SK-N-SH (cell line): ENCODE measurements around the gene S100A6. TPM values are rescaled to one million over a fixed set of nuclear protein-coding genes. Genes with fewer than 3 reads are reported as not detected.

Experiments
- CTCF ChIA-PET: fragments of 300-600, 350-600 bp; formaldehyde crosslinking; extraction: SDS; loops from one replicate; lab custom pipeline; 2021; lab: Yijun Ruan, JAX
- POLR2A ChIA-PET: fragments of 350-600 bp; sonication (Branson Sonifier 250); formaldehyde crosslinking; extraction: SDS; loops from one replicate; lab custom pipeline; 2020; ENCODE audit warnings: antibody characterized with exemption, inconsistent platforms; lab: Yijun Ruan, JAX
- DNase-seq: peaks from one replicate; pipeline ENCODE4 v3.0.0; 2012
- H2AFZ ChIP-seq: fragments of 200-600 bp; sonication (generic); 2 replicates; pipeline ENCODE4 v1.8.1; 2016; ENCODE audit warnings: antibody characterized with exemption, mild to moderate bottlenecking, low read depth
- H3F3A ChIP-seq: fragments of 200-600 bp; sonication (generic); replicated peaks from 2 replicates; pipeline ENCODE3; 2016; ENCODE audit warnings: antibody characterized with exemption, mild to moderate bottlenecking; ENCODE audit not compliant: insufficient read depth
- H3K27ac ChIP-seq, 2 experiments: fragments of 200-500 bp in 1 of 2; fragments of 200-600 bp in 1 of 2; sonication (Bioruptor generic) in 1 of 2; sonication (generic), shearing (Covaris generic) in 1 of 2; 2 replicates each; pipeline versions ENCODE4 v1.5.1 to v1.6.1; 2014 to 2016; ENCODE audit warnings: low read depth in 2 of 2, inconsistent platforms in 1 of 2, low read length in 1 of 2, mild to moderate bottlenecking in 1 of 2, mixed read lengths in 1 of 2
- H3K27me3 ChIP-seq: fragments of 200-600 bp; sonication (generic), shearing (Covaris generic); 2 replicates; pipeline ENCODE4 v1.6.1; 2016; ENCODE audit warnings: mixed run types; ENCODE audit not compliant: insufficient read depth
- H3K36me3 ChIP-seq, 2 experiments: fragments of 200-500 bp in 1 of 2; fragments of 200-600 bp in 1 of 2; sonication (Bioruptor generic) in 1 of 2; sonication (generic) in 1 of 2; replicated peaks in 1 of 2; 2 replicates each; pipeline versions ENCODE3 to v1.5.1; 2014 to 2016; ENCODE audit warnings: low read length in 1 of 2, mild to moderate bottlenecking in 1 of 2; ENCODE audit not compliant: insufficient read depth in 2 of 2, control insufficient read depth in 1 of 2
- H3K4me1 ChIP-seq, 2 experiments: fragments of 200-500 bp in 1 of 2; fragments of 200-600 bp in 1 of 2; sonication (Bioruptor generic) in 1 of 2; sonication (generic), shearing (Covaris generic) in 1 of 2; 2 replicates each; pipeline versions ENCODE4 v1.5.1 to v1.6.1; 2014 to 2016; ENCODE audit warnings: low read depth in 1 of 2, low read length in 1 of 2, mixed run types in 1 of 2; ENCODE audit not compliant: insufficient read depth in 2 of 2, control insufficient read depth in 1 of 2
- H3K4me2 ChIP-seq: fragments of 200-600 bp; sonication (generic), shearing (Covaris generic); 2 replicates; pipeline ENCODE4 v1.6.1; 2017; ENCODE audit warnings: mixed run types
- H3K4me3 ChIP-seq, 2 experiments: fragments of 200-500 bp in 1 of 2; fragments of 200-600 bp in 1 of 2; sonication (Bioruptor generic) in 1 of 2; sonication (generic), shearing (Covaris generic) in 1 of 2; 2 replicates each; pipeline versions ENCODE4 v1.5.1 to v1.8.1; 2014 to 2016; ENCODE audit warnings: low read depth in 2 of 2, inconsistent platforms in 1 of 2, low read length in 1 of 2, mild to moderate bottlenecking in 1 of 2, mixed read lengths in 1 of 2, moderate library complexity in 1 of 2
- H3K79me2 ChIP-seq: fragments of 200-600 bp; sonication (generic); 2 replicates; pipeline ENCODE4 v1.8.1; 2017; ENCODE audit warnings: mild to moderate bottlenecking; ENCODE audit not compliant: insufficient read depth
- H3K9ac ChIP-seq: fragments of 200-600 bp; sonication (generic); 2 replicates; pipeline ENCODE4 v1.6.1; 2017; ENCODE audit warnings: mixed run types
- H3K9me2 ChIP-seq: fragments of 200-600 bp; sonication (generic); 2 replicates; pipeline ENCODE4 v1.6.1; 2017; ENCODE audit warnings: mixed run types
- H3K9me3 ChIP-seq: fragments of 200-600 bp; sonication (generic); 2 replicates; pipeline ENCODE4 v1.6.1; 2017; ENCODE audit warnings: mixed run types, mild to moderate bottlenecking, moderate library complexity
- H4K20me1 ChIP-seq: fragments of 200-600 bp; sonication (generic); 2 replicates; pipeline ENCODE4 v1.6.1; 2017; ENCODE audit warnings: mild to moderate bottlenecking, mixed run types; ENCODE audit not compliant: insufficient read depth
- EP300 ChIP-seq, 2 experiments: IDR thresholded peaks; 2 replicates each; pipeline versions ENCODE4 v1.4.0 to v1.6.1; 2012; ENCODE audit warnings: borderline replicate concordance in 1 of 2, low read depth in 1 of 2, low read length in 1 of 2
- EZH2phosphoT487 ChIP-seq: fragments of 200-600 bp; sonication (generic); IDR thresholded peaks from 2 replicates; pipeline ENCODE4 v1.6.1; 2017; ENCODE audit warnings: low read depth, mixed run types, mild to moderate bottlenecking, antibody characterized with exemption, moderate library complexity, borderline replicate concordance
- FOSL2 ChIP-seq: IDR thresholded peaks from 2 replicates; pipeline ENCODE4 v1.4.0; 2012; ENCODE audit warnings: low read depth, mild to moderate bottlenecking, moderate library complexity, borderline replicate concordance
- GABPA ChIP-seq: IDR thresholded peaks from 2 replicates; pipeline ENCODE4 v1.4.0; 2012; ENCODE audit warnings: low read depth, mild to moderate bottlenecking
- JUND ChIP-seq: IDR thresholded peaks from 2 replicates; pipeline ENCODE4 v1.4.0; 2012
- MEF2A ChIP-seq: IDR thresholded peaks from 2 replicates; pipeline ENCODE4 v1.4.0; 2012; ENCODE audit warnings: low read depth, borderline replicate concordance
- NFIC ChIP-seq: IDR thresholded peaks from 2 replicates; pipeline ENCODE4 v1.4.0; 2012; ENCODE audit warnings: borderline replicate concordance
- NRF1 ChIP-seq: IDR thresholded peaks from 2 replicates; pipeline ENCODE4 v1.6.1; 2012; ENCODE audit warnings: low read depth, mild to moderate bottlenecking, low read length
- POLR2AphosphoS5 ChIP-seq: IDR thresholded peaks from 2 replicates; pipeline ENCODE4 v1.6.1; 2012; ENCODE audit warnings: low read depth, low read length
- RAD21 ChIP-seq: IDR thresholded peaks from 2 replicates; pipeline ENCODE4 v1.6.1; 2012; ENCODE audit warnings: mild to moderate bottlenecking, low read length
- SIN3A ChIP-seq: IDR thresholded peaks from 2 replicates; pipeline ENCODE4 v1.6.1; 2012; ENCODE audit warnings: low read depth, mild to moderate bottlenecking, low read length, moderate library complexity, borderline replicate concordance
- SMC3 ChIP-seq: IDR thresholded peaks from 2 replicates; pipeline ENCODE4 v1.6.1; 2012; ENCODE audit warnings: low read depth, low read length, improper control_type of control experiment
- TAF1 ChIP-seq: IDR thresholded peaks from 2 replicates; pipeline ENCODE4 v1.6.1; 2012; ENCODE audit warnings: low read depth, mild to moderate bottlenecking, low read length, moderate library complexity, borderline replicate concordance
- TCF12 ChIP-seq: IDR thresholded peaks from 2 replicates; pipeline ENCODE4 v1.4.0; 2012
- TEAD4 ChIP-seq: IDR thresholded peaks from 2 replicates; pipeline ENCODE4 v1.4.0; 2012; ENCODE audit warnings: mild to moderate bottlenecking, borderline replicate concordance; ENCODE audit not compliant: insufficient read depth
- YY1 ChIP-seq: IDR thresholded peaks from 2 replicates; pipeline ENCODE4 v1.4.0; 2012; ENCODE audit warnings: low read depth, mild to moderate bottlenecking
- ZBTB33 ChIP-seq: IDR thresholded peaks from 2 replicates; pipeline ENCODE4 v1.4.0; 2012; ENCODE audit warnings: low read depth, borderline replicate concordance
- WGBS: methylation state at CpG from one replicate; pipeline ENCODE4 v1.1.6; 2017; ENCODE audit warnings: low lambda C conversion rate; 5-methylcytosine and 5-hydroxymethylcytosine counted together
- polyA plus RNA-seq, 3 experiments: library from polyadenylated mRNA; depleted of rRNA; stranded (reverse); fragments of >200 nt; gene quantifications; 2 replicates each; pipeline ENCODE4 v1.2.3, GENCODE V29; 2012
- TF ChIP-seq, protein P1 (sequence below): fragments of 150-350 bp; IDR thresholded peaks from 2 replicates; pipeline ENCODE4 v1.6.1; 2016; ENCODE audit warnings: mild to moderate bottlenecking, low read depth, low read length
- TF ChIP-seq, protein P2 (sequence below): IDR thresholded peaks from 2 replicates; pipeline ENCODE4 v1.4.0; 2012; ENCODE audit warnings: low read depth, borderline replicate concordance
- TF ChIP-seq, protein P3 (sequence below): fragments of 200-600 bp; sonication (generic); IDR thresholded peaks from 2 replicates; pipeline ENCODE4 v1.6.1; 2017; ENCODE audit warnings: antibody characterized with exemption, mild to moderate bottlenecking, moderate library complexity

Gene S100A6
- polyA plus RNA-seq, 1 of the 3 experiments (the other 2 are of a cell fraction): 895 TPM

- TF ChIP-seq, protein P1, sequence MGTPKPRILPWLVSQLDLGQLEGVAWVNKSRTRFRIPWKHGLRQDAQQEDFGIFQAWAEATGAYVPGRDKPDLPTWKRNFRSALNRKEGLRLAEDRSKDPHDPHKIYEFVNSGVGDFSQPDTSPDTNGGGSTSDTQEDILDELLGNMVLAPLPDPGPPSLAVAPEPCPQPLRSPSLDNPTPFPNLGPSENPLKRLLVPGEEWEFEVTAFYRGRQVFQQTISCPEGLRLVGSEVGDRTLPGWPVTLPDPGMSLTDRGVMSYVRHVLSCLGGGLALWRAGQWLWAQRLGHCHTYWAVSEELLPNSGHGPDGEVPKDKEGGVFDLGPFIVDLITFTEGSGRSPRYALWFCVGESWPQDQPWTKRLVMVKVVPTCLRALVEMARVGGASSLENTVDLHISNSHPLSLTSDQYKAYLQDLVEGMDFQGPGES: no peak
Measured at GRCh38 chr1:153509729-153510354, 25.9 kb downstream of the S100A6 start (continued).

- Histone ChIP-seq H3K4me2 (no peak overlapping the region), H4K20me1 (no peaks in the 10 kb centered on the region), H3K27me3 (no peaks in the 10 kb centered on the region), H3F3A (peaks cover 26% of the 10 kb centered on the region), H3K27ac (no peak overlapping the region), H3K4me3 (no peak overlapping the region), H3K79me2 (no peaks in the 10 kb centered on the region), H2AFZ (no peak overlapping the region), H3K4me1 (peaks cover 4 to 20% of the 10 kb centered on the region in 2 experiments; a peak in 3 of 4 replicates), H3K9ac (no peak overlapping the region), H3K36me3 (no peaks in the 10 kb centered on the region), H3K9me2 (no peaks in the 10 kb centered on the region), H3K9me3 (no peaks in the 10 kb centered on the region)
- POLR2A ChIA-PET: no interaction called here
- CTCF ChIA-PET: interaction anchor here (0.8 to 18.0 kb wide), 10 partner anchors 11 to 169 kb away, joined by 3 to 283 read pairs (median 5); partner anchors contain the start of gene S100A14
- no peak for DNase-seq
- TF ChIP-seq ZBTB33: no peak
- TF ChIP-seq SIN3A: no peak
- TF ChIP-seq EZH2phosphoT487: no peak
- TF ChIP-seq TAF1: no peak
- TF ChIP-seq SMC3: no peak
- TF ChIP-seq YY1: no peak
- TF ChIP-seq, protein P2, sequence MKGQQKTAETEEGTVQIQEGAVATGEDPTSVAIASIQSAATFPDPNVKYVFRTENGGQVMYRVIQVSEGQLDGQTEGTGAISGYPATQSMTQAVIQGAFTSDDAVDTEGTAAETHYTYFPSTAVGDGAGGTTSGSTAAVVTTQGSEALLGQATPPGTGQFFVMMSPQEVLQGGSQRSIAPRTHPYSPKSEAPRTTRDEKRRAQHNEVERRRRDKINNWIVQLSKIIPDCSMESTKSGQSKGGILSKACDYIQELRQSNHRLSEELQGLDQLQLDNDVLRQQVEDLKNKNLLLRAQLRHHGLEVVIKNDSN: no peak
- TF ChIP-seq, protein P3, sequence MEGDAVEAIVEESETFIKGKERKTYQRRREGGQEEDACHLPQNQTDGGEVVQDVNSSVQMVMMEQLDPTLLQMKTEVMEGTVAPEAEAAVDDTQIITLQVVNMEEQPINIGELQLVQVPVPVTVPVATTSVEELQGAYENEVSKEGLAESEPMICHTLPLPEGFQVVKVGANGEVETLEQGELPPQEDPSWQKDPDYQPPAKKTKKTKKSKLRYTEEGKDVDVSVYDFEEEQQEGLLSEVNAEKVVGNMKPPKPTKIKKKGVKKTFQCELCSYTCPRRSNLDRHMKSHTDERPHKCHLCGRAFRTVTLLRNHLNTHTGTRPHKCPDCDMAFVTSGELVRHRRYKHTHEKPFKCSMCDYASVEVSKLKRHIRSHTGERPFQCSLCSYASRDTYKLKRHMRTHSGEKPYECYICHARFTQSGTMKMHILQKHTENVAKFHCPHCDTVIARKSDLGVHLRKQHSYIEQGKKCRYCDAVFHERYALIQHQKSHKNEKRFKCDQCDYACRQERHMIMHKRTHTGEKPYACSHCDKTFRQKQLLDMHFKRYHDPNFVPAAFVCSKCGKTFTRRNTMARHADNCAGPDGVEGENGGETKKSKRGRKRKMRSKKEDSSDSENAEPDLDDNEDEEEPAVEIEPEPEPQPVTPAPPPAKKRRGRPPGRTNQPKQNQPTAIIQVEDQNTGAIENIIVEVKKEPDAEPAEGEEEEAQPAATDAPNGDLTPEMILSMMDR: no peak
- TF ChIP-seq MEF2A: no peak
- TF ChIP-seq JUND: no peak
- no peak for TF ChIP-seq POLR2AphosphoS5
- no peak for TF ChIP-seq NRF1
- no peak for TF ChIP-seq TCF12
- TF ChIP-seq EP300 (IDR thresholded peaks at IDR 0.05; ENCODE audit: borderline replicate concordance in 1 of 2, low read depth in 1 of 2, low read length in 1 of 2): no peak
- no peak for TF ChIP-seq FOSL2
- TF ChIP-seq RAD21: no peak
- TF ChIP-seq GABPA: no peak
- no peak for TF ChIP-seq NFIC
- TF ChIP-seq TEAD4: no peak
- WGBS: 86% methylated on average over 3 of the region's 3 CpGs
Measured at GRCh38 chr1:153509036-153509435, 26.8 kb downstream of the S100A6 start.
